Fibroblast of skin of scalp (primary cell): ENCODE results near the gene FAM193B.

Source experiments
- DNase-seq: peaks from one replicate; pipeline ENCODE4 v3.0.0-alpha.2; 2013

FAM193B gene

GRCh38 chr5:177484902-177485549 is 69.3 kb downstream of the FAM193B start:
- DNase-seq, result no peak

DNA sequence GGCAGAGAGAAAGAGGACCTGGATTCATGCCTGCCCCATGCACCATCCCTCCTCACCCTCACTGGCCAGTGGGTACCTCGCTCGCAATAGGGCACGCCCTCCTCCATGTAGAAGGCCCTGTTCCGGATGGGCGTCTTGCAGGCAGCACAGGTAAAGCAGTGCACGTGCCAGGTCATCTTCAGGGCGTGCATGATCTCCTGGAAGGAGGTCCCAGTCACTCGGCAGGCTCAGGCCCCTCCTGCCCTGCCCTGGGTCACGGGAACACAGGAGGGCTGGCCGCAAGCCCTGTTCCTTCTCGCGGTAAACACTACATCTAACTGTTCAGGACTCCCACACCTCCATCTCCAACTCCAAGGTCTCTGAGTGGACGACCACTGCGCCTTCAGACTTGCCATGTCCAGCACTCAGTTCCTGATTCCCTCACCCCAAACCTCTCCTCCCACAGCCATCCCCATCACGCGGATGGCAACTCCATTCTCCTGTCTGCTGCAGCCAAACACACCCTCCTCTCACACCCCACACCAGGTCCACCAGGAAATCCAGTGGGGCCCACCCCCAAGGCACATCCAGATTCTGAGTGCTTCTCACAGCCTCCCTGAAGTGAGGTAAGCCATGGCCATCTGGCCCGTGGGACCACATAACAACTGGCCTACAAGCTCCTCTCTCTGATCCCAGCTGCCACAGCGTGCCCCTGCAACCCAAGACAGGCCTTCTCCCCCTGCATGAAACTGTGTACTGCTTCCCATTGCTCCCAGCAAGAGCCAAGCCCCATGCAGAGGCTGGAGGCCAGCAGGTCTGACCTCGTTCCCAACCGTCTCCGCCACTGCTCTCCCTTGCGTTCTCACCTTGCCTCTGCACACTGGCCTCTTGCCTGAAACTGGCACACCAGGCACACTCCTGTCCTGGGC is 70.1 kb downstream of the FAM193B start:
- DNase-seq, result no peak

DNA sequence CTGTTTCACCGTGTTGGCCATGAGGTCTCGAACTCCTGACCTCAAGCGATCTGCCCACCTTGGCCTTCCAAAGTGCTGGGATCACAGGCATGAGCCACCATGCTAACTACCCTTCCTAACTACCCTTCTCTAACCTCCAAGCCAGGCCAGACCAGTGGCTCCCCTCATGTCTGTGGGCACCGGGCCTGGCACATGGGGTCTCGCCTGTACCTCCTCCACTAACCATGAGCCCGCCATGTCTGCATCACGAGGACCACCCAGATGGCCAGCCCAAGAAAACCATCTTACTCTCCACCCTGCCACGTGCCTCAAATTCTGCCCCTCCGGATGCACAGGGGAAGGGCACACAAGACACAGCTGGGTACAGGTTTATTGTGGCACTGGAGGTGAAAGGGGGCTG is 71.3 kb downstream of the FAM193B start:
- no peak for DNase-seq

- DNase-seq, result no peak
Observed at GRCh38 chr5:177482359-177482795, 72.0 kb downstream of the FAM193B start.

- peak; percentile 39 for DNase-seq
Observed at GRCh38 chr5:177479774-177480173, 74.6 kb downstream of the FAM193B start.

GRCh38 chr5:177478711-177479646 is 75.4 kb downstream of the FAM193B start:
- peak; percentile 59 for DNase-seq

- DNase-seq, result peak; percentile 55
Observed at GRCh38 chr5:177477701-177478477, 76.5 kb downstream of the FAM193B start.

GRCh38 chr5:177476531-177477233 is 77.7 kb downstream of the FAM193B start:
- DNase-seq, result peak; percentile 80

GRCh38 chr5:177475563-177476427 is 78.6 kb downstream of the FAM193B start:
- peak; percentile 47 for DNase-seq

- peak; percentile 53 for DNase-seq
Observed at GRCh38 chr5:177474846-177475562, 79.4 kb downstream of the FAM193B start.

DNA sequence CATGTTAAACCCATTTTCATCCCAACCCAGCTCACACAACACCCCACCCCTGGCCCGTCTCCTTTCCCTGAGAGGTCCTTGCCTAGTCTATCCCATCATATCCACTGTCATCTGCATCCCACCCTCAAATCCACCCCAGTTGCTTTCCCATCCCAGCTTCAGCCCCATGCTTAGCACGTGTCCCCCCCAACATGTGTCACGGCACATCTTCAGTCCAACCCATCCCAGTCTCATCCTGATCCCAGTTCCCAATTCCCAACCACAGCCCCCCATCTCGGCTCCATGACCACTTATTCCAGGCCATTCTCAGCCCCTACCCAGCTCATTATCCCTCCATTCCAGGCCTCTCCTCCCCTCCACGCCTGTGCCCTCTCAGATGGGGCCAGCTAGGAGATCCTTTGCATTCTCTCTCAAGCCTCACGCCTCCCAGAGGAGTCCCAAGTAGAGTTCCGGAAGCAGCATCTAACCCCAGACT is 80.3 kb downstream of the FAM193B start:
- peak; percentile 58 for DNase-seq

GRCh38 chr5:177473443-177474001 is 80.8 kb downstream of the FAM193B start, which contains the start of gene DBN1:
DBN1 (minus strand) TSS chr5:177473634; CDS start chr5:177473521, 113 bp downstream.
- DNase-seq, result peak; percentile 79

- peak; percentile 47 for DNase-seq
Observed at GRCh38 chr5:177472460-177473442, 81.6 kb downstream of the FAM193B start.

DNA sequence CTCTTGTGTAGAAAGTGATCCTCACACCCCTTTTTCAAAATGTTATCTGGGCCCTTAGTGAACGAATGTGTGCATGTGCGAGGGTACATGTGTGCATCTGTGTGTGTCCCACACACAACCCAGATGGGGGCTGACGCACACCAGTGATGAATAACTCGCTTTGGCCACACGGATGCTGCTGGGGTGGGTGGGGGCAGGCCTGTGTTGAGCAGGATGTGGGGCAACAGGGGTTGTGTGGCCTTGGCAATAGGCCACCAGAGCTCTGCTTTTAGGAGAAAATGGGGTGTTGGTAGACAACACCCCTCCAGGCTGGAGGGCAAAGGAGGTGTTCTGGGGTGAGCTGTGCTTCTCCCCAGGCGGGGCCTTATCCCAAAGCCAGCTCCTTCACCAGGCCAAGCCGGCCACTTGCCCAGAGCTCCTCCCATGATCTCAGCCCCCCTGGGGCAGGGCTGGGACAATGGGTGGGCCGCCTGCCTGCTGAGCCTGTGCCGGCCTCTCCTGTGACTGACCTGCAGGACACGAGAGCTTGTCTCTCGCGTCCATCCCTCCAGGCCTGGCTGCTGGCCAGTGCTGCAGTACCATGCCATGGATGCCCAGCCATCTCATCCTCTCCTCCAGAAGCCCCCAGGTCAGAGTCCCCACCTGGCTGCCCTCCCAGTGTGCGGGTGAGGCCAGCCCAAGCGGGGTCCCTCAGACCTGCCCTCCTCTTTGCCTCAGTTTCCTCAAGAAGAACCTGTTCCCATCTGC is 82.6 kb downstream of the FAM193B start:
- DNase-seq, result peak; percentile 49

DNA sequence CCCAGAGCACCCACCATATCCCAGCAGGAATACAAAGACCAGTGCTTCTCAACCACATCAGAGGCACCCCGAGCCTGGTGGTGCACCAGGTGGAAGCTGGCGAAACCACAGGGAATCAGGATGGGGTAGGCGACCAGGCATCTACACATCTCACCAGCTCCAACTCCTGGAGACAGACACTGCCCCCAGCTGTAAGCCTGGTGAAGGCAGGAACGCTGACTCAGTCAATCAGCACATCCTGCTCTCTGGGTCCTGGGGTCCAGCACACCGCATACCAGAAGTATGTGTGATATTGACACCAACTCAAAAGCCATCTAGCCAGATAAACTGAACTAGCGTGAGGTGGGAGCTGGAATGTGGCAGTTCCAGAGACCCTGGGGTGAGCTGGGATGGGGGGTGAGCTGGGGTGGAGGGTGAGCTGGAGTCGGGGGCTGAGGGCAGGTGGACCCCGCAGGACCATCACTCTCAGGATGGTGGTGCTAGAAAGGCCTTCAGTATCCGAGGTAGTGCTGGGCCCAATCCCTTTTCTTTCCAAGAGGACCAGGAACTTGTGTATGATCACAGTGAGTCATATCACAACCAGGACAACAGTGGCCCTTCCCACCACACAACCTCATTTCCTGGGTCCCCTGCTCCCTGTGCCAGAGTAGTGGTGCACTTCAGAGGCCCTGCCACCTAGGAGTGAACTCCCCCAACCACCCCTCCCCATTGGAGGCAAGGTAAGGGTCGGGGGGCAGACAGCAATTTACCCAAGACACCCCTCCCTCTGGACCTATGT is 83.4 kb downstream of the FAM193B start:
- peak; percentile 66 for DNase-seq
